Type B pancreatic cell (in vitro differentiated cells): ENCODE results near the gene ISG15. TPM values are rescaled to one million over a fixed set of nuclear protein-coding genes. Genes with fewer than 3 reads are reported as not detected.

Experiments
- DNase-seq: peaks from one replicate; pipeline ENCODE4 v3.0.0; 2021; ENCODE audit warnings: mixed read lengths; ENCODE audit not compliant: unreplicated experiment; ENCODE audit errors: extremely low spot score
- H3K27ac Mint-ChIP-seq: 2 replicates; pipeline ENCODE4 v1.8.0; 2021; ENCODE audit warnings: mild to moderate bottlenecking, mixed read lengths
- H3K27me3 Mint-ChIP-seq: 2 replicates; pipeline ENCODE4 v1.8.0; 2021; ENCODE audit warnings: mixed read lengths
- H3K36me3 Mint-ChIP-seq: 2 replicates; pipeline ENCODE4 v1.8.0; 2021; ENCODE audit warnings: mixed read lengths
- H3K4me1 Mint-ChIP-seq: one replicate; pipeline ENCODE4 v1.8.0; 2021; ENCODE audit warnings: mixed read lengths; ENCODE audit not compliant: unreplicated experiment
- H3K4me3 Mint-ChIP-seq: 2 replicates; pipeline ENCODE4 v1.8.0; 2021; ENCODE audit warnings: mild to moderate bottlenecking, mixed read lengths
- H3K9me3 Mint-ChIP-seq: 2 replicates; pipeline ENCODE4 v1.8.0; 2021; ENCODE audit warnings: mixed read lengths
- total RNA-seq: library from RNA; stranded (reverse); gene quantifications from 2 replicates; pipeline ENCODE4 v1.2.1, GENCODE V29; 2021; ENCODE audit warnings: low replicate concordance
- TF ChIP-seq, protein P1 (sequence below): fragments of 200-600 bp; sonication (generic); conservative IDR thresholded peaks from 2 replicates; pipeline ENCODE4 v1.5.0; 2021; ENCODE audit warnings: antibody characterized with exemption, mild to moderate bottlenecking

The ISG15 gene
- total RNA-seq, 1 donor from 2014 or later = 20.8 TPM

DNA sequence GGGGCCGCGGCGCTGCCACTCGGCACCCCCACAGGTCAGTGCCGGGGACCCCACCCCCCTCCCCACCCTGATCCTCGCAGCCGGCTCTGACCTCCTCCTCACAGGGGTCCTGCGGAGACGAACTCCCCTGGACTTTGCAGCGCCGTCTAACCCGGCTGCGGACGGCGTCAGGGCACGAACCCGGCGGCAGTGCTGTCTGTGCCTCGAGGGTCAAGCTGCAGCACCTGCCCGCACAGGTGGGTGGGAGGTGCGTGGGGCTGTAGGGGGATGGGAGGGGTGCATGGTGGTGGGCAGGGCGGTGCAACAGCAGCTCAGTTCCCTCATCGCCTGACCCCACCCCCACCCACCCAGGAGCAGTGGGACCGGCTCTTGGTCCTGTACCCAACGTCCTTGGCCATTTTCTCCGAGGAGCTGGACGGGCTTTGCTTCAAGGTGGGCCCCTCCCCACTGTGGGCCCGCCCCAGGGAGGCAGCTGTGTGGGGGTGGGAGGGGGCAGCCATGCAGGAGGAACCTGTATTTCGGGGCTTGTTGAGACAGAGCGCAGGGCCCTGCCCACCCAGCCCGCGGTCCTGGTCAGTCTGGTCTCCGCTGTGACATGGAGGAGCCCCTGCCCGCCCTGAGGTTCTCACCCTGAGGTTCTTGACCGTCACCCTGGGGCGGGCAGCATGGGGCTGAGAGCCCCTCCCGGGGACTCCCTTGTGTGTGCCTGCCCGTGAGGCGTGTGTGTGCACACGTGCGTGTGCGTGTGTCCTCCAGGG, 42.1 kb upstream of the ISG15 start:
- Mint-ChIP-seq H3K36me3 (no peaks in the 10 kb centered on the region), H3K9me3 (no peaks in the 10 kb centered on the region), H3K27me3 (peaks cover 31% of the 10 kb centered on the region), H3K4me3 (no peak overlapping the region), H3K27ac (no peak overlapping the region), H3K4me1 (peaks cover 4% of the 10 kb centered on the region)
- TF ChIP-seq, protein P1, sequence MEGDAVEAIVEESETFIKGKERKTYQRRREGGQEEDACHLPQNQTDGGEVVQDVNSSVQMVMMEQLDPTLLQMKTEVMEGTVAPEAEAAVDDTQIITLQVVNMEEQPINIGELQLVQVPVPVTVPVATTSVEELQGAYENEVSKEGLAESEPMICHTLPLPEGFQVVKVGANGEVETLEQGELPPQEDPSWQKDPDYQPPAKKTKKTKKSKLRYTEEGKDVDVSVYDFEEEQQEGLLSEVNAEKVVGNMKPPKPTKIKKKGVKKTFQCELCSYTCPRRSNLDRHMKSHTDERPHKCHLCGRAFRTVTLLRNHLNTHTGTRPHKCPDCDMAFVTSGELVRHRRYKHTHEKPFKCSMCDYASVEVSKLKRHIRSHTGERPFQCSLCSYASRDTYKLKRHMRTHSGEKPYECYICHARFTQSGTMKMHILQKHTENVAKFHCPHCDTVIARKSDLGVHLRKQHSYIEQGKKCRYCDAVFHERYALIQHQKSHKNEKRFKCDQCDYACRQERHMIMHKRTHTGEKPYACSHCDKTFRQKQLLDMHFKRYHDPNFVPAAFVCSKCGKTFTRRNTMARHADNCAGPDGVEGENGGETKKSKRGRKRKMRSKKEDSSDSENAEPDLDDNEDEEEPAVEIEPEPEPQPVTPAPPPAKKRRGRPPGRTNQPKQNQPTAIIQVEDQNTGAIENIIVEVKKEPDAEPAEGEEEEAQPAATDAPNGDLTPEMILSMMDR = no peak
- no peak for DNase-seq

DNA sequence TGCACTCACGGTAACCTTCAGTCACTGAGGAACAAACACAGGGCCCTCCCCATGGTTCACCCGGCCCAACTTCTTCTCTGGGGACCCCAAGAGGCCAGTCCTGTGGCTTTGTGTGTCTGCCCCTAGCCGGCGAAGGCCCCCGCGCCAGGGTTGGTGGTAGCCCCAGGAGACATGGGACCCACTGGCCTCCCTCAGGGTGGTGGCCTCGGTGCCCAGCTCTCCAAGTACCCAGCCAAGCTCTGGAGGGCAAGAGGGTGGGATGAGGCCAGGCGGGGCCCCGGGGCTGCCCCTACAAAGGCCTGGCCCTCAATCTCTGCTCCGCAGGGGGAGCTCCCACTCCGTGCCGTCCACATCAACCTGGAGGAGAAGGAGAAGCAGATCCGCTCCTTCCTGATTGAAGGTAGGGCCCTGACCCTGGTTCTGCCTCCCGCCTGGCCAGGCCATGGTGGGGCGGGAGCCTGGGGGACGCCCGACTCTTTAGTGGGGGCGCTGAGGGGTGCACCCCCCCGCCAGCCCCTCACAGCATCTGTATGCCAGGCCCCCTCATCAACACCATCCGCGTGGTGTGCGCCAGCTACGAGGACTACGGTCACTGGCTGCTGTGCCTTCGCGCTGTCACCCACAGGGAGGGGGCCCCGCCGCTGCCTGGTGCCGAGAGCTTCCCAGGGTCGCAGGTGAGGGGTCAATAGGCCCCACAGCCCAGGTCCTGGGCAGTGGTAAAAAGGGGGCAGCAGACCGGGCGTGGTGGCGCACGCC, 41.4 kb upstream of the ISG15 start:
- TF ChIP-seq, protein P1 = no peak
- Mint-ChIP-seq H3K36me3 (no peaks in the 10 kb centered on the region), H3K4me3 (no peak overlapping the region), H3K27me3 (peaks cover 31% of the 10 kb centered on the region), H3K9me3 (no peaks in the 10 kb centered on the region), H3K4me1 (peaks cover 4% of the 10 kb centered on the region), H3K27ac (no peak overlapping the region)
- DNase-seq = no peak

DNA sequence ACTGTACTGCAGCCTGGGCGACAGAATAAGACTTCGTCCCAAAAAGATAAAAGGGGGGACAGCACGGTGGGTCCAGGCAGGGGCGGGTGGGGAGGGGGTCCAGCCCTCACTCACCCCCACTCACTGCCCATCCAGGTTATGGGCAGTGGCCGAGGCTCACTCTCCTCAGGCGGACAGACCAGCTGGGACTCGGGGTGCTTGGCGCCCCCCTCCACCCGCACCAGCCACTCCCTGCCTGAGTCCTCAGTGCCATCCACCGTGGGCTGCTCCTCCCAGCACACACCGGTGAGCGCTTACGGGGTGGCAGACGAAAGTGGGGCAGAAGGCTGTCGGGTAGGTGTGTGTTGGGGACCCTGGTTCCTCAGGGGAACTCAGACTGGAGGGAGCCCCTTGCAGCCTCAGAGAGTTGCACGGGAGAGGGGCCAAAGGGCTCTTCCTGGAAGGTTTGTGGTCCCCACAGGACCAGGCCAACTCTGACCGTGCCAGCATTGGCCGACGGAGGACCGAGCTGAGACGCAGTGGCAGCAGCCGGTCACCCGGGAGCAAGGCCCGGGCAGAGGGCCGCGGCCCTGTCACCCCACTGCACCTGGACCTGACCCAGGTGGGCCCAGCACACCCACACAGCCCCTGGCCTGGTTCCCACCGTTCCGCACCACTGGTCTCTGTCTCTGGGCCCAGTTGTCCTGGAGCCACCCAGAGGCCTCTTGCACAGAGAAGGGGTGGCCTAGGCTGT, 40.4 kb upstream of the ISG15 start:
- H3K4me3 Mint-ChIP-seq = no peak overlapping the region
- no peaks in the 10 kb centered on the region for H3K36me3 Mint-ChIP-seq
- peaks cover 4% of the 10 kb centered on the region for H3K4me1 Mint-ChIP-seq
- TF ChIP-seq, protein P1 = no peak
- no peak for DNase-seq
- H3K27me3 Mint-ChIP-seq = peaks cover 24% of the 10 kb centered on the region
- H3K27ac Mint-ChIP-seq = no peak overlapping the region
- H3K9me3 Mint-ChIP-seq = no peaks in the 10 kb centered on the region

DNA sequence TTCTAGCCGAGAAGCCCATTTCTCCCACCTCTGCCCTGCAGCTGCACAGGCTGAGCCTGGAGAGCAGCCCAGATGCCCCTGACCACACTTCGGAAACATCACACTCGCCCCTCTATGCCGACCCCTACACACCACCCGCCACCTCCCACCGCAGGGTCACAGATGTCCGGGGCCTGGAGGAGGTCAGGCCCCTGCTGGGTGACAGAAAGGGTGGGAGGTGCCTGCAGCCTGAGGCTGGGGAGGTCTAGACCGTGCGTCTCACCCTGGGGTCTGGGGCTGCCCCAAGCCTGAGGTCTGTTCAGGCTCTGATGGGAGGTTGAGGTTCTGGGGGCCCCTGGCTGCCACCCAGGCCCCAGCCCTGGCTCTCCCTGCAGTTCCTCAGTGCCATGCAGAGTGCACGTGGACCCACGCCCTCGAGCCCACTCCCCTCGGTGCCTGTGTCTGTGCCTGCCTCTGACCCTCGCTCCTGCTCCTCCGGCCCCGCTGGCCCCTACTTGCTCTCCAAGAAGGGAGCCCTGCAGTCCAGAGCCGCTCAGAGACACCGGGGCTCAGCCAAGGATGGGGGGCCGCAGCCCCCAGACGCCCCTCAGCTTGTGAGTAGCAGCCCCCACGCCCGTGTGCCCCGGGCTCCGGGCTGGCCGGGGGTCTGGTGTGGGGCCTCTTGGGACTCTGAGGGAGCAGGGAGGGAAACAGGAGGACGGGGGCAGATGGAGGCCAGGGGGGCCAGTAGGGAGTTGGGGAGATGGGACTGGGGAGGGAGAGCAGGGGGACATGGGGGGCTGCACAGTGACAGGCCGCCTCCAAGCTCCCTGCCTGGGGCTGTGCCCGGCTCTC, 39.6 kb upstream of the ISG15 start:
- Mint-ChIP-seq H3K36me3 (no peaks in the 10 kb centered on the region), H3K27ac (no peak overlapping the region), H3K4me1 (peaks cover 4% of the 10 kb centered on the region), H3K9me3 (no peaks in the 10 kb centered on the region), H3K27me3 (peaks cover 17% of the 10 kb centered on the region), H3K4me3 (no peak overlapping the region)
- DNase-seq = no peak
- TF ChIP-seq, protein P1 = no peak

DNA sequence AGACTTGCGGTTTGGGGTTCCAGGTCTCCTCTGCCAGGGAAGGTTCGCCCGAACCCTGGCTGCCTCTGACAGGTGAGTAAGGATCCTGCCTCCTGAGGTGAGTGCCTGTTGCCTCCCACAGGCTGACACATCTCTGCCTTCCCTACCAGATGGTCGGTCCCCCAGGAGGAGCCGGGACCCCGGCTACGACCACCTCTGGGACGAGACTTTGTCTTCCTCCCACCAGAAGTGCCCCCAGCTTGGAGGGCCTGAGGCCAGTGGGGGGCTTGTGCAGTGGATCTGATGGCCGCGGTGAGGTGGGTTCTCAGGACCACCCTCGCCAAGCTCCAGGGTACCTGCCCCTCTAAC, 39.0 kb upstream of the ISG15 start:
- Mint-ChIP-seq H3K9me3 (no peaks in the 10 kb centered on the region), H3K4me1 (peaks cover 4% of the 10 kb centered on the region), H3K27ac (no peak overlapping the region), H3K36me3 (no peaks in the 10 kb centered on the region), H3K4me3 (no peak overlapping the region), H3K27me3 (peaks cover 11% of the 10 kb centered on the region)
- DNase-seq = no peak
- TF ChIP-seq, protein P1 = no peak
